CD4-positive, alpha-beta T cell treated with Interleukin-4 for 4 hours (primary cell): ENCODE data around the gene MT1F.

Experiments
- DNase-seq: peaks from one replicate; pipeline ENCODE4 v3.0.0-alpha.2; 2020

MT1F gene

GRCh38 chr16:56625943-56626654 lies 31.7 kb upstream of the MT1F start:
- no peak for DNase-seq

- no peak for DNase-seq
Measured at GRCh38 chr16:56626685-56627084, 31.1 kb upstream of the MT1F start.

GRCh38 chr16:56628486-56629350 lies 29.0 kb upstream of the MT1F start:
- DNase-seq = no peak

- no peak for DNase-seq
Measured at GRCh38 chr16:56629531-56629930, 28.2 kb upstream of the MT1F start.

GRCh38 chr16:56630134-56630533 lies 27.6 kb upstream of the MT1F start:
- no peak for DNase-seq

- DNase-seq = no peak
Measured at GRCh38 chr16:56631197-56631596, 26.6 kb upstream of the MT1F start.

GRCh38 chr16:56631832-56632155 lies 26.0 kb upstream of the MT1F start:
- no peak for DNase-seq

GRCh38 chr16:56632156-56632847 lies 25.5 kb upstream of the MT1F start, which contains the start of gene MT1M:
Gene MT1M, plus strand, starts transcription at chr16:56632659. Its CDS starts 73 bp downstream, at chr16:56632732.
- DNase-seq = no peak

- no peak for DNase-seq
Measured at GRCh38 chr16:56632848-56633365, 24.9 kb upstream of the MT1F start.

GRCh38 chr16:56633535-56633934 lies 24.2 kb upstream of the MT1F start:
- no peak for DNase-seq

- DNase-seq = no peak
Measured at GRCh38 chr16:56634715-56635440, 22.9 kb upstream of the MT1F start.

- DNase-seq = no peak
Measured at GRCh38 chr16:56635441-56635967, 22.3 kb upstream of the MT1F start.

- DNase-seq = no peak
Measured at GRCh38 chr16:56636616-56637413, 20.9 kb upstream of the MT1F start.

- no peak for DNase-seq
Measured at GRCh38 chr16:56637814-56638750, 19.7 kb upstream of the MT1F start, which contains the start of gene MT1A. Gene MT1A, plus strand, starts transcription at chr16:56638666. Its CDS starts 73 bp downstream, at chr16:56638739.

GRCh38 chr16:56639045-56639444 lies 18.7 kb upstream of the MT1F start:
- no peak for DNase-seq

GRCh38 chr16:56640076-56640475 lies 17.7 kb upstream of the MT1F start:
- no peak for DNase-seq

- DNase-seq = no peak
Measured at GRCh38 chr16:56641166-56641565, 16.6 kb upstream of the MT1F start.

- peak; percentile 72 for DNase-seq
Measured at GRCh38 chr16:56643080-56643778, 14.5 kb upstream of the MT1F start.

GRCh38 chr16:56643833-56644232 lies 13.9 kb upstream of the MT1F start:
- no peak for DNase-seq

GRCh38 chr16:56645311-56645710 lies 12.4 kb upstream of the MT1F start:
- DNase-seq = no peak
